Activated T-cell treated with anti-CD3 and anti-CD28 coated beads, Interleukin-2, amount 50 U/mL, for 1 hour (primary cell): ENCODE measurements around the gene EPM2AIP1.
"Not testable (repeated sequence)": the region's sequence is repeated elsewhere in the genome, so short reads cannot be mapped to it uniquely, and the experiment has no call there.

Experiments used
- DNase-seq: peaks from one replicate; pipeline ENCODE4 v3.0.0-alpha.2; 2020

The EPM2AIP1 gene

DNA sequence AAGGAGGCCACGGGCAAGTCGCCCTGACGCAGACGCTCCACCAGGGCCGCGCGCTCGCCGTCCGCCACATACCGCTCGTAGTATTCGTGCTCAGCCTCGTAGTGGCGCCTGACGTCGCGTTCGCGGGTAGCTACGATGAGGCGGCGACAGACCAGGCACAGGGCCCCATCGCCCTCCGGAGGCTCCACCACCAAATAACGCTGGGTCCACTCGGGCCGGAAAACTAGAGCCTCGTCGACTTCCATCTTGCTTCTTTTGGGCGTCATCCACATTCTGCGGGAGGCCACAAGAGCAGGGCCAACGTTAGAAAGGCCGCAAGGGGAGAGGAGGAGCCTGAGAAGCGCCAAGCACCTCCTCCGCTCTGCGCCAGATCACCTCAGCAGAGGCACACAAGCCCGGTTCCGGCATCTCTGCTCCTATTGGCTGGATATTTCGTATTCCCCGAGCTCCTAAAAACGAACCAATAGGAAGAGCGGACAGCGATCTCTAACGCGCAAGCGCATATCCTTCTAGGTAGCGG lies at the start of gene EPM2AIP1:
EPM2AIP1 (minus strand) TSS at position 326 of the 520 bp plus-strand sequence; CDS start at position 272, 54 bp downstream.
- DNase-seq: peak; percentile 87

DNA sequence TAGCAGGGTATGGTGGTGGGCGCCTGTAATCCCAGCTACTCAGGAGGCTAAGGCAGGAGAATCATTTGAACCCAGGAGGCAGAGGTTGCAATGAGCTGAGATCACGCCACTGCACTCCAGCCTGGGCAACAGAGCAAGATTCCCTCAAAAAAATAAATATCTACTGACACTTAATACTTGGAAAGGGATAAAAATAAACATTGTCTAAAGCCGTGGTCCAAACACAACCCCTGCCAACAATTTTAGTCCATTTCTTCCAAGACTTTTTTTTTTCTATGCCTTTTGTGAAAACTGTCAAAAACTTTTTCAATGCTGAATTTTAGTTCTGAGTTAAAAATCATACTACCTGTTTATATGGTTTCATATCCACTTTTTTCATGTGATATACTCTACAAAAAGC lies 49.8 kb upstream of the EPM2AIP1 start:
- DNase-seq: not testable (repeated sequence)

DNA sequence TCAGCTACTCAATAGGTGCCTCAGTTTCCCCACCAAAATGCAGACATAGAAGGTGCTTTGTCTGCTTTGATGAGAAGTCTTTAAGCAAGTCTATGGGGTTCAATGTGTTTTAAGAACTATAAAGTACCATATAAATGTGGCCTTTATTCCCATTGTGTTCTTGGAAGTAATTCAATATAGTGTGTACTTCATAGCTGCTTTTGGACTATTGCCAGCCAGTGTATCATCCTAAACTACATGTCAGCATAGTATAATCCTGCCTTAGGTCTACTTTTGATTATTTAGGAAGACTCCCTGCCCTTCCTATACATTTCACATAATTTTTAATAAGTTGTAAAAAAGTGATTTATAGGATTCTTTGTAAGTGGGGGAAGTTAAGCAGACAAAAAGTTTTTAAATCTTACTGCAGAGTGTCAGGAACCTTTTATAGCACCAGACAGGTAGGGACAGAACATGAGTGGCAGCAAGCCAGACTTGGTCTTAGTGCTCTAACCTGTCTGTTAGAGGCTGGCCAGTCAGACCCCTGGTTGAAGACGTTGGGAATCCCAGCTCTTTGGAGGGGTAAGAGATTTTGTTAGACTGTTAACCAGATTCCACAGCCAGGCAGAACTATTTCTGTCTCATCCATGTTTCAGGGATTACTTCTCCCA lies 48.7 kb upstream of the EPM2AIP1 start:
- DNase-seq: no peak

DNA sequence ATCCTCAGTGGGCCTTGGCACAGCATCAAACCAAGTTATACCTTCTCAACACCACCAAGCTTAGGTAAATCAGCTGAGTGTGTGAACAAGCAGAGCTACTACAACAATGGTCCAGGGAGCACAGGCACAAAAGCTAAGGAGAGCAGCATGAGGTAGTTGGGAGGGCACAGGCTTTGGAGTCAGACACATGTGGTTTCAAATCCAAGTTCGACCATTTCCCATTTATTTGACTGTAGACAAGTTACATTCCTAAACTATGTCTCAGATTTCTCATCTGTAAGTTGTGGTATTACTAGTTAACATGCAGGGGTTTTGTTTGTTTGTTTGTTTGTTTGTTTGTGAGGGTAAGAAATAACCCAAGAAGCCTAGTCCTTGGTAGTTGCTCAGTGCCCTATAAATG lies 47.3 kb upstream of the EPM2AIP1 start:
- no peak for DNase-seq

DNA sequence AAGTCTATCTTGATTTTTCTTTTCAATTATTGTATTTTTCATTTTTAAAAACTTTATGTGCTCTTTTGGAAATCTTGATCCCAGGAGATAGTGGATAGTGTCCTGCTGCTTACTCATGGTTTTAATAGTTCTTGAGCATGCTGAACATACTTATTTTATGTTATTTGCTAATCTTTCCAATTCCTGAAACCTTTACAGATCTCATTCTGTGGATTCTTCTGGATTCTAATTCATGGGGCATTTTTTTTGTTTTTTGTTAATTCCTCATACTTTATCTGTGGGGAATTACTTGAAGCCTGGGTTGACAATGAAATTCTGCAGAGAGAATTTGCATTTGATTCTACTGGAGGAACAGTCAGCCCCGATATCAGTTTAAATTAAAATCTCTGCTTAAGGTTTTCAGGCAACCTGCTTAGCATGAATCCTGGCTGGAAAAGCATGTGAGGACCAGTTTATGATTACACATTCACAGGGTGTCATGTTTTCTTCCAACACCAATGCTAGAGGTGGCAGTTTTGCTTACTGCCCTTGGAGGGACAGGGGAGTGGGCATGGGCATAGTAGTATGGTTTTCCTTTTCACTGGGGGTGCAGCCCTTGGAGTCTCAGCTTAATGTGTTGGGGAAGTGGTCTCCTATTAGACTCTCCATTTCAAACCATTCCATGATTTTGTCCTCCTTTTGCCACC lies 46.4 kb upstream of the EPM2AIP1 start:
- DNase-seq: no peak

DNA sequence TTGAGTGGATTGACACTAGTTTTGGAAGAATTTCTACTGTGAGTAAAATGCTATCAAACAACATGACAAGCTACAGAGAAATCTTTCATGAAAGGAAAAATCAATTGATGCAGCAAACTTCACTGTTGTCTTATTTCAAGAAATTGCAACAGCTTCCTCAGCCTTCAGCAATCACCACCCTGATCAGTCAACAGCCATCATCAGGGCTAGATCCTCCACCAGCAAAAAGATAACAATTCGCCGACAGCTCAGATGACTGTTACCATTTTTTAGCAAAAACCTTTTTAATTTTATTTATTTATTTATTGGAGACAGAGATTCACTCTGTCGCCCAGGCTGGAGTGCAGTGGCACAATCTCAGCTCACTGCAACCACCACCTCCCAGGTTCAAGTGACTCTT lies 44.4 kb upstream of the EPM2AIP1 start:
- no peak for DNase-seq

DNA sequence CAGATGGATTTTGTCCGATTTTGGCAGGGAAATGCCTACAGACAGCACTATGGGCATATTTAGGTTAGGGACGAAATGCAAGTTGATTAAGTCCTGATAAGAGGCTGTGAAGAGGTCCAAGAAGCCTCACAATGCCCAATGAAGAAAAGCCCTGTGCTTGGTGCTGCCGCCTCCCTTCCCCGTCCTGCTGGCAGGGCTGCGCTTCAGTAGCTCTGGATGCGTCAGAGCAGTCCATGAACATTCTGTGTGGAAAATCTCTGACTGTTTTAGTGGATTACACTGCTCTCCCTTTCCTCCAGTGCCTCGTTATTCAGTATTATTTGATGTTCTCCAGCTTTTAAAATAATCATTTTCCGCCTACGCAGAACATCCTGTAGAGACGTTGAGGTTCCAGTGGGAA lies 40.0 kb upstream of the EPM2AIP1 start:
- DNase-seq: no peak

DNA sequence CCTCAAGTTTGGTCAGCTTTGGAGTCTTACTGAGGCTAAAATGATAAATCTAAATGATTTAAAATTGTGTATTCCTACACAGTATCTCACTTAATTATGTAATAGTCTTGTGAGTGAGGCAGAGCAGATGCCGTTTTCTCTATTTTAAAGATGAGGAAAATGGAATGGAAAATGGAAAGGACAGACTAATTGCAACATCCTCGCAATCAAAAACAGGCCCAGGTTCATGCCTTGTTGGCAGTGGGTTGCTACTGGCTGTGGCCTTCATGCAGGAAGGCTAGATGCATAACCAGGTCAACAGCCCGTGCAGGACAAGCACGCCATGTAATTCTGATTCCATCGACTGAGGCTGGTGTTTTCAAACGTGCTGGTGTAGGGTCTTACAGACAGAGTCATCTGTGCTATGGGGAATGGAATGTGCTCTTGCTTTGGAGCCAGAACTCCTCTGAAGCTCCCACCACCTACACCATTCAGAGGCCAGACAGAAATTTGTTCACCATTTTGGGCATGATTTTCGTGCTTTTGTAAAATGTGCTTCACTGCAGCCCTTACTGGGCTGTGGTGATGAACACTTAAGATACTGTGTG lies 38.3 kb upstream of the EPM2AIP1 start:
- no peak for DNase-seq

DNA sequence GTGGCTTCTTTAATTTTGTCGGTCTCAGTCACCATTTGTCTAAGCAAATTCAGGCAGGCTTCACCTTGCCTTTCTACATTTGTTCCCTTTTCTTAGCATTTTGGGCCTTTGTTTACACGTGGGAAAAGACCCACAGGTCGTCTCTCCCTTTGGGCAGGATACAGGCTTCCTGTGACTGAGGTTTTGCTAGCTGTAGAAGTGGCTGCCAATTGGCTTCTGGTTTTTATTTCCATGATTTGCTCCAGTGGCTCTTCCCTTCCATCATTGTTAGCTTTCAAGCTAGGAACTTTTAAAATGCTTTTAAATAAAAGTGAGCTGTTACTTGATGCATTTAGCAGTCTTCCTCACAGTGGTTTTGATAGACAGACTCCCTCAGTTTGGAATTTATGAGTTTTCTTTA lies 37.7 kb upstream of the EPM2AIP1 start:
- no peak for DNase-seq

DNA sequence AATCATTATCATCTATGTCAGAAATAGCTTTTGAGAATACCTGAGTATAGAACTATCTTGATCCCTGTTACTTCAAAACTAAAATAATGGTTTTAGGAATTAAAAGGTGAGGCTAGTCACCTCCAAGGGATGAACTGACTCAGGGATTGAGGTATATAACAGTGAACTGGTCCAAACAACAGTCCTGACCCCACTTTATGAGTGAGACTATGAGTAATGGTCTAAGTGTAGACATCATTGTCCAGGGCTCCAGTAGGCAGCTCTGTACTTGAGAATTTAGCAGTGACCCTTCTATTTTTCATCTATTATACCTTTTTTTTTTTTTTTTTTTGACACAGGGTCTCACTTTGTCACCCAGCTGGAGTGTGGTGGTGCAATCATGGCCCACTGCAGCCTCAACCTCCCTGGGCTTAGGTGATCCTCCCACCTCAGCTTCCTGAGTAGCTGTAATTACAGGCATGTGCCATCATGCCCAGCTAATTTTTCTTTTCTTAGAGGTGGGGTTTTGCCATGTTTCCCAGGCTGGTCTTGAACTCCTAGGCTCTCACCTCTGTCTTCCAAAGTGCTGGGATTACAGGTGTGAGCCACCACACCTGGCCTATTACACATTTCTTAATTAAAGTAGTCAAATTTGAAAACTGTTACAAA lies 36.7 kb upstream of the EPM2AIP1 start:
- DNase-seq: no peak

DNA sequence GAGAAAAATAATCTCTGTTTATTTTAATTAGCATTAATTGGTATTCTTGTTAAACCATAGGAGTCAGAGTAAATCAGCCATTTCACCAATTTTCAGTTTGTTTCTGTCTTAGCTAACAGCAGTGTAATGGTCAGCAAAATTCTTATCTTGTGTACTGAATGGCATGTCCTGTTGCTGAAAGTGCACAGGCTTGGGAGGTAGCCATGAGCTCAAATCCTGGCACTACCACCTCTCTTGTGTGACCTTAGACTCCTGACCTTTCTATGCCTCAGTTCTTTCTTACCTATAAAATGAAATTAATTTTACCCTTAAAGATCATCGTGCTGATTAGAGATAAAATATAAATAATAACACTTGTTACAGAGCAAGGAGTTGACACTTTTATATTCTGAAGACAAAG lies 36.2 kb upstream of the EPM2AIP1 start:
- DNase-seq: no peak

DNA sequence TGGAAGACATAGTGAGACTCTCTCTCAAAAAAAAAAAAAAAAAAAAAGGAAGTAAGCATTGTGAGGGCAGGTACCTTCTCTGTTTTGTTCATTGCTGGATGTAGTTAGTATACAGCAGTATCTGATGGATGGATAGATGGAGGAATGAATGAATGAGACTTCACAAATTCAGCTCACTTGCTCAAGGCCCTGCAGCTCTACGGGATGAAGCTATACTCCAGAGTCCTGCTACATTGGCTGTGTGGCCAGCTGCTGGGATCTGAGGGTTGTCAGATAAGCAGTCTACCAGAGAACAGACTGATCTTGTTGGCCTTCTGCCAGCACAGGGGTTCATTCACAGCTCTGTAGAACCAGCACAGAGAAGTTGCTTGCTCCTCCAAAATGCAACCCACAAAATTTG lies 35.4 kb upstream of the EPM2AIP1 start:
- DNase-seq: no peak

DNA sequence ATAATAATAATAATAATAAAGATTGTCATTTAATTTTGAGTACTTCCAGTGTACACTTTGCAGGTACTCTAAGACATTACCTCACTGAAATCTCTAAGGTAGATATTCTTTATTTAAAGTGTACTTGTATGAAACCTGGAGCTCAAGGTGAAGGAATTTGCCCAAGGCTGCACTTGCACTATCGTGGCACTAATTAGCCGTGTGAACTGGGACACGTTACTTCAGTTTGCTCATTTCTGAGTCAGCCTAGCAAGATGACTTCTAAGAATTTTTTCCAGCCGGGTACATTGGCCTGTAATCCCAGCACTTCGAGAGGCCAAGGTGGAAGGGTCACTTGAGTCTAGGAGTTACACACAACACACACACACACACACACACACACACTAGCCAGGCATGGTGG lies 33.9 kb upstream of the EPM2AIP1 start:
- DNase-seq: no peak

DNA sequence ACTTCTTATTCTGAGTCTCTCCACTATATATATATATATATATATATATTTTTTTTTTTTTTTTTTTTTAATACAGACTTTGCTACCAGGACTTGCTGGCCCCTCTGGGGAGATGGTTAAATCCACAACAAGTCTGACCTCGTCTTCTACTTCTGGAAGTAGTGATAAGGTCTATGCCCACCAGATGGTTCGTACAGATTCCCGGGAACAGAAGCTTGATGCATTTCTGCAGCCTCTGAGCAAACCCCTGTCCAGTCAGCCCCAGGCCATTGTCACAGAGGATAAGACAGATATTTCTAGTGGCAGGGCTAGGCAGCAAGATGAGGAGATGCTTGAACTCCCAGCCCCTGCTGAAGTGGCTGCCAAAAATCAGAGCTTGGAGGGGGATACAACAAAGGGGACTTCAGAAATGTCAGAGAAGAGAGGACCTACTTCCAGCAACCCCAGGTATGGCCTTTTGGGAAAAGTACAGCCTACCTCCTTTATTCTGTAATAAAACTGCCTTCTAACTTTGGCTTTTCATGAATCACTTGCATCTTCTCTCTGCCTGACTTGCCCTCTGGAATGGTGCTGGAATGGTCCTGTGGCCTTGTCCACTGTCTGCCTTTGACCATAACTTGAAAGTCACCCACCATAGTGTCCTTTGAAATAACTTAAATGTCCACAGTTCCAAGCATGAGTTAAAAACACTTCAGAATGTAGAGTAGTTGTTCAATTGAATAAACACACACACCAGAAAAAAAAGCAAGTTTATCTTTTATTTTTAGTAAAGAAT lies 32.8 kb upstream of the EPM2AIP1 start:
- DNase-seq: no peak

DNA sequence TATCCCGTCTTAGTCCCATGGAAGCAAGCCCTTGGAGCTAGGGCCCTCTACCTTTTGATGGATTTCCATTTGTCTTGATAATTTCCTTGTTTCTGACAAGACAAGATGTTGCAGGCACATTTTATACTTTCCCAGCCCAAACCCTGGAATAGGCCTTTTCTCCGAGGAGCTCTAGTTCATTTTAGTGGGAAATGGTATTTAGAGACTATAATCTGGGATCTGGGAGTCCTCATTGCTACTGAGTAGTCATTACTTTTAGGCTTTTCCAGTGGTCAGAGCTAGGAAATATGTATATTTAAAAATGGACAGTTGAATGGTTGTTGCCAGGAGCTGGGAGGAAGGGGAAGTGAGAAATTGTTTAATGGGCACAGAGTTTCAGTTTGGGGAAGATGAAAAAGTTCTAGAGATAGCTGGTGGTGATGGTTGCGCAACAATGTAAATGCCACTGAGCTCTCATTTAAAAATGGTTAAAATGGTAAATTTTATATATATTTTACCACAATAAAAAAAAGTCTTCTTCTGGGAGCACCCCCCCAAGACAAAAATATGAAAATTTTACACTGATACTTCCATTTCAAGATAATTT lies 32.0 kb upstream of the EPM2AIP1 start:
- no peak for DNase-seq

DNA sequence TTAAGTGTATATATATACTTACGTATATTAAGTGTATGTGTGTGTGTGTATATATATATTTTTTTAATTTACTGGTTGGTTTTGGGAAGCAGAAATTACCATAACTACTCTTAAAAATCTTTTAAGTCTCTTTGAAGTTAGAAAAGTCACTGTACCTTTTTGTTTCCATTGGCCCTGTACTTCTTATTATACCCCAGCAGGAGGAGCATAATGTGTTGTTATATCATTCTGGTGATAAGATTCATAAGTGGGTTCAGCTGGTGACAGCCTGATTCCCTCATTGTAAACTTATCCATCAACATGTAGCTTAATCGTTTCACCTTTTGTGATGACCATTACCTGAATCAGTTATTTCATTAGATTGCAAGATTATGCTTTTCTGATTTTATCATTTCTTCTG lies 31.2 kb upstream of the EPM2AIP1 start:
- no peak for DNase-seq

DNA sequence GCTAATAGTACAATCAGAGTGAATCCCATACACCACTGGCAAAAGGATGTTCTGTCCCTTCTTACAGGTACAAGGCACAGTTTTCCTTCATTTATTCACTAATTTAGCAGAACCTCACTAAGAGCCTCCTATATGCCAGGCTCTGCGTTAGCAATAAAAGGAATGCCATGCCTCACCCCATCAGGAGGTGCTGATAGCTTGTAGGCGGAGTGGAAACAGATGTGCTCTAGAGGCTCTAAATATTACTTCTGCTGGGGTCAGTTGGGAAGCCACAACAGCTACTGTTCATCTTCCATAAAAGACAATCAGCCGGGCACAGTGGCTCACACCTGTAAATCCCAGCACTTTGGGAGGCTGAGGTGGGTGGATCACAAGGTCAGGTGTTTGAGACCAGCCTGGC lies 24.8 kb upstream of the EPM2AIP1 start:
- no peak for DNase-seq

DNA sequence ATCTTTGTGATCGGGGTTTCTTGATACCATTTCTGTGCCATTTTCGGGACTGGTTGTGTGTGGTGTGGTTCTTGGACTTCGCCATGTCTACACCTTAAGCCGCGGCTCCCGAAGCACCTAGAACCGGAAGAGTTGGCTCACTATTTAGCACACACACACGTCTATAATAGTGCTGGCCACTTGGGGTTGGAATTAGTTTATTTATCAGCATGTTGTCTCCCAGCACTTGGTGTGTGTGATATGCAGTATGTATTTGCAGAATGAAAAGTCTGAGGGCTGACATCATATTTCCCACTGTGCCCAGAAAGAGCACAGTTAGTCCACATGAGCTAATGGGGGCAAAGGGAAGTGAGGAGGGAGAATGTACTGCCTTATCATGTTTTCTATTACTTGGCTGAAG lies 24.0 kb upstream of the EPM2AIP1 start:
- no peak for DNase-seq

DNA sequence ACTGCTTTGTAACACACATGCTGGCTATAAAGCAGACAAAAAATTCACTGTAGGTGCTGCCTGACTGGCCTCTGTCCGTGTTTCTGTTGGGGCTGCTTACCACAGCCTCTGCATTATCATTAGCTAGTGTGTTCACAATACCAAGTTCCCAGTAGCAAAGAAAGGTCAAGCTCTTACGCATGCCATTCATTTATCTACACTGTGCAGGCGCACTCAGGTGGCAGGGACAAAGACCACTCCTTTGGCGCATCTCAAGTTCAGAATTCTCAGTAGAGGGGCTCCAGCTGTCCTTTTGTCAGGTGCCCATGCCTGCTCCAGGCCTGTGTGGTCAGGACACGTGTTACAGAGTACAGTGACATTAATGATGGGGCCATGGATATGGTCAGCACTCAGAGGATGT lies 22.7 kb upstream of the EPM2AIP1 start:
- no peak for DNase-seq

DNA sequence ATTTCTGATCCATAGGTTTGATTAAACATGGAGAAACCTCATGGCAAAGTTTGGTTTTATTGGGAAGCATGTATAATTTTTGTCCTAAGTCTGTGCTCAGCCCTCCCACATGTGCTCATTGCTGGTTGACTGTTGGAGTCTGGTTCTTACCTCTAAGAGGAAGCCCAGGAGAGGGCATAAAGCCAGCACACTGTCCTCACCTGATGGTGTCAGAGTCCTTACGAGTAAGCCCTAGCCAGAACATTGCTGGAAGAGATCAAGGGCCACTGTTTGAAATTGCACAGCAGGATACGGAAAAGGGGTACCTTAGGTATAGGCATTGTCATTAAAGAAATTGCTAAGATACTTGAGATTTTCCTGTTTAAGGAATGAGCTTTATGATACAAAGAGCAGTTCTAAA lies 21.7 kb upstream of the EPM2AIP1 start:
- no peak for DNase-seq

DNA sequence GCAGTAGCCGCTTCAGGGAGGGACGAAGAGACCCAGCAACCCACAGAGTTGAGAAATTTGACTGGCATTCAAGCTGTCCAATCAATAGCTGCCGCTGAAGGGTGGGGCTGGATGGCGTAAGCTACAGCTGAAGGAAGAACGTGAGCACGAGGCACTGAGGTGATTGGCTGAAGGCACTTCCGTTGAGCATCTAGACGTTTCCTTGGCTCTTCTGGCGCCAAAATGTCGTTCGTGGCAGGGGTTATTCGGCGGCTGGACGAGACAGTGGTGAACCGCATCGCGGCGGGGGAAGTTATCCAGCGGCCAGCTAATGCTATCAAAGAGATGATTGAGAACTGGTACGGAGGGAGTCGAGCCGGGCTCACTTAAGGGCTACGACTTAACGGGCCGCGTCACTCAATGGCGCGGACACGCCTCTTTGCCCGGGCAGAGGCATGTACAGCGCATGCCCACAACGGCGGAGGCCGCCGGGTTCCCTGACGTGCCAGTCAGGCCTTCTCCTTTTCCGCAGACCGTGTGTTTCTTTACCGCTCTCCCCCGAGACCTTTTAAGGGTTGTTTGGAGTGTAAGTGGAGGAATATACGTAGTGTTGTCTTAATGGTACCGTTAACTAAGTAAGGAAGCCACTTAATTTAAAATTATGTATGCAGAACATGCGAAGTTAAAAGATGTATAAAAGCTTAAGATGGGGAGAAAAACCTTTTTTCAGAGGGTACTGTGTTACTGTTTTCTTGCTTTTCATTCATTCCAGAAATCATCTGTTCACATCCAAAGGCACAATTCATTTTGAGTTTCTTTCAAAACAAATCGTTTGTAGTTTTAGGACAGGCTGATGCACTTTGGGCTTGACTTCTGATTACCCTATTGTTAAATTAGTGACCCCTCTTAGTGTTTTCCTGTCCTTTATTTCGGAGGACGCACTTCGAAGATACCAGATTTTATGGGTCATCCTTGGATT lies 674 bp upstream of the EPM2AIP1 start, which contains the start of gene MLH1:
MLH1 (plus strand) TSS at position 193 of the 958 bp plus-strand sequence; CDS start at position 223, 30 bp downstream.
- peak; percentile 93 for DNase-seq
